Chondrocyte (in vitro differentiated cells): Measurements from ENCODE around the gene RPGRIP1. TPM values are rescaled to one million over a fixed set of nuclear protein-coding genes. Genes with fewer than 3 reads are reported as not detected.
A peak's percentile ranks its signal among the peaks of the same experiment; 100 is the strongest.
"Not testable (repeated sequence)": the region's sequence is repeated elsewhere in the genome, so short reads cannot be mapped to it uniquely, and the experiment has no call there.

Source experiments
- DNase-seq: peaks from one replicate; pipeline ENCODE4 v3.0.0; 2021; ENCODE audit warnings: mixed read lengths, low spot score
- H3K27ac Mint-ChIP-seq: one replicate; pipeline ENCODE4 v1.8.0; 2021; ENCODE audit warnings: mild to moderate bottlenecking, moderate library complexity, mixed read lengths; ENCODE audit not compliant: unreplicated experiment
- H3K27me3 Mint-ChIP-seq: 2 replicates; pipeline ENCODE4 v1.8.0; 2021; ENCODE audit warnings: low read depth, mixed read lengths
- H3K36me3 Mint-ChIP-seq: 2 replicates; pipeline ENCODE4 v1.8.0; 2021; ENCODE audit warnings: low read depth, mixed read lengths
- H3K4me1 Mint-ChIP-seq: 2 replicates; pipeline ENCODE4 v1.8.0; 2021; ENCODE audit warnings: low read depth, mild to moderate bottlenecking, mixed read lengths
- H3K4me3 Mint-ChIP-seq: one replicate; pipeline ENCODE4 v1.8.0; 2021; ENCODE audit warnings: mild to moderate bottlenecking, moderate library complexity, mixed read lengths; ENCODE audit not compliant: unreplicated experiment
- H3K9me3 Mint-ChIP-seq: 2 replicates; pipeline ENCODE4 v1.8.0; 2021; ENCODE audit warnings: low read depth, mixed read lengths
- total RNA-seq: library from RNA; stranded (reverse); gene quantifications from 3 replicates; pipeline ENCODE4 v1.2.1, GENCODE V29; 2021
- TF ChIP-seq, protein P1 (sequence below): fragments of 200-600 bp; sonication (generic); IDR thresholded peaks from 2 replicates; pipeline ENCODE4 v1.5.0; 2021; ENCODE audit warnings: antibody characterized with exemption, mild to moderate bottlenecking, moderate library complexity

The RPGRIP1 gene
- total RNA-seq, 1 donor from 2014 or later: not detected

GRCh38 chr14:21248338-21248737 is 31.5 kb upstream of the RPGRIP1 start:
- no peaks in the 10 kb centered on the region for H3K9me3 Mint-ChIP-seq
- TF ChIP-seq, protein P1, sequence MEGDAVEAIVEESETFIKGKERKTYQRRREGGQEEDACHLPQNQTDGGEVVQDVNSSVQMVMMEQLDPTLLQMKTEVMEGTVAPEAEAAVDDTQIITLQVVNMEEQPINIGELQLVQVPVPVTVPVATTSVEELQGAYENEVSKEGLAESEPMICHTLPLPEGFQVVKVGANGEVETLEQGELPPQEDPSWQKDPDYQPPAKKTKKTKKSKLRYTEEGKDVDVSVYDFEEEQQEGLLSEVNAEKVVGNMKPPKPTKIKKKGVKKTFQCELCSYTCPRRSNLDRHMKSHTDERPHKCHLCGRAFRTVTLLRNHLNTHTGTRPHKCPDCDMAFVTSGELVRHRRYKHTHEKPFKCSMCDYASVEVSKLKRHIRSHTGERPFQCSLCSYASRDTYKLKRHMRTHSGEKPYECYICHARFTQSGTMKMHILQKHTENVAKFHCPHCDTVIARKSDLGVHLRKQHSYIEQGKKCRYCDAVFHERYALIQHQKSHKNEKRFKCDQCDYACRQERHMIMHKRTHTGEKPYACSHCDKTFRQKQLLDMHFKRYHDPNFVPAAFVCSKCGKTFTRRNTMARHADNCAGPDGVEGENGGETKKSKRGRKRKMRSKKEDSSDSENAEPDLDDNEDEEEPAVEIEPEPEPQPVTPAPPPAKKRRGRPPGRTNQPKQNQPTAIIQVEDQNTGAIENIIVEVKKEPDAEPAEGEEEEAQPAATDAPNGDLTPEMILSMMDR: no peak

DNA sequence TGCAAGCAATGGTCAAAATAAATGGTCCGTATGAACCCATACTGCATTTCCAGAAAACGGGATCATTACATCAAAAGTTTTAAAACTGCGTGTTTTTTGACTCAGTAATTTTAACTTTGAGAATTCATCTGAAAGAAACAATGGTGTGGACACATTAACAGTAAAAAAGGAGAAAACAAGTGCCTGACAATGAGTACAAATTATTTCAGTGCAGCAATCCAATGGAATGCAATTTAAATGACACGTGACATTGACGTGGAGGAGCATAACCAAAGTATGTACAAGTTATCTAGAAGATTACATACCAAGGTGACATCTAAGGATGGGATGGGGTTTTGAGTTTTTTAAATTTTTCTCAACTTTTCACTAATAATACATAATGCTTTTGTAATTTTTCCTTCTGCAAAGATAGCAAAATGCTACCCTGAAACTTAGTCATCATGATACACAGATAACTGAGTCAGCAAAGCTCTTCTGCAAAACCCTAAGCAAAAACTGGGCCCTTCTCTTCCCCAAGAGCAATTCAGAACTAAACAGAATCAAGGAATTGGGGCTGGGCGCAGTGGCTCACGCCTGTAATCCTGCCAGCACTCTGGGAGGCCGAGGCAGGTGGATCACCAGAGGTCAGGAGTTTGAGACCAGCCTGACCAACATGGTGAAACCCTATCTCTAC is 31.0 kb upstream of the RPGRIP1 start:
- H3K36me3 Mint-ChIP-seq: peaks cover 39% of the 10 kb centered on the region
- DNase-seq: no peak

More at GRCh38 chr14:21248338-21248737, 31.5 kb upstream of the RPGRIP1 start:
- Mint-ChIP-seq H3K4me3 (no peak overlapping the region), H3K27me3 (no peaks in the 10 kb centered on the region), H3K4me1 (peaks cover 31% of the 10 kb centered on the region), H3K36me3 (peaks cover 39% of the 10 kb centered on the region), H3K27ac (peak overlapping the region; percentile 60)
- DNase-seq: no peak

GRCh38 chr14:21251215-21251614 is 28.7 kb upstream of the RPGRIP1 start:
- H3K27ac Mint-ChIP-seq: no peak overlapping the region
- H3K4me1 Mint-ChIP-seq: peaks cover 39% of the 10 kb centered on the region
- no peak overlapping the region for H3K4me3 Mint-ChIP-seq
- H3K27me3 Mint-ChIP-seq: no peaks in the 10 kb centered on the region
- H3K9me3 Mint-ChIP-seq: no peaks in the 10 kb centered on the region
- peaks cover 32% of the 10 kb centered on the region for H3K36me3 Mint-ChIP-seq
- DNase-seq: no peak
- TF ChIP-seq, protein P1: no peak

More for the DNA sequence above, 31.0 kb upstream of the RPGRIP1 start:
- Mint-ChIP-seq H3K4me1 (peaks cover 31% of the 10 kb centered on the region), H3K9me3 (no peaks in the 10 kb centered on the region), H3K4me3 (no peak overlapping the region), H3K27ac (no peak overlapping the region), H3K27me3 (no peaks in the 10 kb centered on the region)
- TF ChIP-seq, protein P1: no peak

- TF ChIP-seq, protein P1: no peak
- no peaks in the 10 kb centered on the region for H3K9me3 Mint-ChIP-seq
- H3K4me3 Mint-ChIP-seq: no peak overlapping the region
- DNase-seq: no peak
- H3K27ac Mint-ChIP-seq: peak overlapping the region; percentile 55
- H3K27me3 Mint-ChIP-seq: no peaks in the 10 kb centered on the region
- H3K4me1 Mint-ChIP-seq: peaks cover 40% of the 10 kb centered on the region
- peaks cover 31% of the 10 kb centered on the region for H3K36me3 Mint-ChIP-seq
Observed at GRCh38 chr14:21252149-21252548, 27.7 kb upstream of the RPGRIP1 start.

DNA sequence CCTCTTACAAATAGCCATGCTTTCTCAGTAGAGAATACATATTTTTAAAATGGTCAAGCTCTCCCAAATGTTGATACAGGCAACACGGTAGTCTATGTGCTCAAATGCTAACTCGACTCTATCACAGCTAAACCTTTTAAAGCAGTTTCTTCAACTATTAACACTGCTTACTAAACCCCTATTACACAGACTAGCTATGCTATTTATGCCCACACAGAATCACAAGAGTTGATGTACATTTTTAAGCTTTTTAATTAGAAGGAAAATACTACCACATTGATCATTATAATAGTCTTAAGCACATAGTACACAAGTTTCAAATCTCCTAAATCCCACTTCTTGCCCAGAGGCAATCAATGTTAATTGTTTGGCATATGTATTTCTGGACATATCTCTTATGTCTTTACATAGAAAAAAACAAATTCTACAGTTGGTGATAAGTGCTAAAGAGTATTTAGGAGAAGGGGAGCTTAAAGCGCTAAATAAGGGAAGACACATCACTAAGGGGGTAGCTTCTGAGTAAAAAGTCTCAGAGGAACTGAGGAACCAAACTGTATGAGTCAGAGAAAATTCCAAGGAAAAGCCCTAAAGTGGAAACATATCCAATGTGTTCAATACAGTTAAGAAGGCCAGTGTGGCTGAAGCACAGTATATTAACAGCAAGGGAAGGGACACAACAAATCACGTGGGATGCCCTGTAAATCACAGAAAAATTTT is 24.3 kb upstream of the RPGRIP1 start:
- Mint-ChIP-seq H3K27me3 (no peaks in the 10 kb centered on the region), H3K27ac (peak overlapping the region; percentile 79), H3K4me3 (no peak overlapping the region), H3K4me1 (peaks cover 50% of the 10 kb centered on the region), H3K9me3 (no peaks in the 10 kb centered on the region), H3K36me3 (peaks cover 33% of the 10 kb centered on the region)
- no peak for DNase-seq
- TF ChIP-seq, protein P1: no peak

- H3K4me1 Mint-ChIP-seq: peaks cover 52% of the 10 kb centered on the region
- peaks cover 30% of the 10 kb centered on the region for H3K36me3 Mint-ChIP-seq
- H3K27me3 Mint-ChIP-seq, H3K4me3 Mint-ChIP-seq, H3K9me3 Mint-ChIP-seq, DNase-seq: not testable (repeated sequence)
- peak overlapping the region; percentile 79 for H3K27ac Mint-ChIP-seq
Observed at GRCh38 chr14:21256102-21256447, 23.8 kb upstream of the RPGRIP1 start.
